Measurements from ENCODE around the gene ACP7.

ACP7 gene

GRCh38 chr19:39127812-39128515, 43.8 kb downstream of the ACP7 start:
- DNase-seq (ENCODE audit: low read depth) = no peak
- H3K4me3 ChIP-seq (ENCODE audit: low read length) = peak overlapping the region; percentile 71
- TF ChIP-seq CTCF (conservative IDR thresholded peaks at IDR 0.05; ENCODE audit: low read depth, low read length) = no peak

- peak; percentile 19 for TF ChIP-seq CTCF (conservative IDR thresholded peaks at IDR 0.05; ENCODE audit: low read depth, low read length)
- no peak for DNase-seq (ENCODE audit: low read depth)
These were observed 44.4 kb downstream of the ACP7 start for GRCh38 chr19:39128516-39129079.

GRCh38 chr19:39129116-39129515, 44.9 kb downstream of the ACP7 start:
- no peak for TF ChIP-seq CTCF (conservative IDR thresholded peaks at IDR 0.05; ENCODE audit: low read depth, low read length)
- H3K4me3 ChIP-seq (ENCODE audit: low read length) = no peak overlapping the region
- no peak for DNase-seq (ENCODE audit: low read depth)

More at GRCh38 chr19:39128516-39129079, 44.4 kb downstream of the ACP7 start:
- H3K4me3 ChIP-seq (ENCODE audit: low read length) = no peak overlapping the region

- no peak for TF ChIP-seq CTCF (conservative IDR thresholded peaks at IDR 0.05; ENCODE audit: low read depth, low read length)
- DNase-seq (ENCODE audit: low read depth) = no peak
- H3K4me3 ChIP-seq (ENCODE audit: low read length) = no peak overlapping the region
These were observed 46.4 kb downstream of the ACP7 start for GRCh38 chr19:39130337-39131254.

GRCh38 chr19:39131255-39131755, 47.1 kb downstream of the ACP7 start:
- no peak overlapping the region for H3K4me3 ChIP-seq (ENCODE audit: low read length)
- no peak for TF ChIP-seq CTCF (conservative IDR thresholded peaks at IDR 0.05; ENCODE audit: low read depth, low read length)
- DNase-seq (ENCODE audit: low read depth) = no peak

GRCh38 chr19:39132344-39132969, 48.3 kb downstream of the ACP7 start:
- no peak for DNase-seq (ENCODE audit: low read depth)
- no peak overlapping the region for H3K4me3 ChIP-seq (ENCODE audit: low read length)
- TF ChIP-seq CTCF (conservative IDR thresholded peaks at IDR 0.05; ENCODE audit: low read depth, low read length) = no peak

All from retinal pigment epithelial cell (primary cell).